OCI-LY7 (cell line): ENCODE measurements around the gene INF2. TPM values are rescaled to one million over a fixed set of nuclear protein-coding genes. Genes with fewer than 3 reads are reported as not detected.
A peak's percentile ranks its signal among the peaks of the same experiment; 100 is the strongest.
"Not testable (repeated sequence)": the region's sequence is repeated elsewhere in the genome, so short reads cannot be mapped to it uniquely, and the experiment has no call there.

Experiments used
- BruUV-seq: library from RNA; stranded (reverse); fragments of 400-500 nt; replicated peaks from 2 replicates; lab custom pipeline; 2021; lab: Mats Ljungman, UMichigan
- CTCF ChIA-PET: fragments of 300-600 bp; sonication (Branson Sonifier 250); formaldehyde crosslinking; loops from one replicate; lab custom pipeline; 2022; ENCODE audit warnings: antibody characterized with exemption; ENCODE audit not compliant: unreplicated experiment; lab: Charles Lee
- POLR2A ChIA-PET: fragments of 300-600 bp; sonication (Branson Sonifier 250); formaldehyde crosslinking; loops from one replicate; lab custom pipeline; 2022; ENCODE audit warnings: antibody characterized with exemption; lab: Charles Lee
- DNase-seq: peaks from one replicate; pipeline ENCODE4 v3.0.0-alpha.2; 2015; ENCODE audit warnings: low spot score
- H2AFZ ChIP-seq: fragments of 200-600 bp; sonication (generic), shearing (Covaris generic); 2 replicates; pipeline ENCODE4 v1.6.1; 2014; ENCODE audit warnings: mild to moderate bottlenecking, antibody characterized with exemption, low read length, moderate library complexity
- H3K27ac ChIP-seq: fragments of 200-600 bp; sonication (generic); 2 replicates; pipeline ENCODE4 v1.5.1; 2014; ENCODE audit warnings: mixed run types, low read depth, mild to moderate bottlenecking, moderate library complexity, low read length, inconsistent platforms; ENCODE audit not compliant: poor library complexity, severe bottlenecking
- H3K36me3 ChIP-seq: fragments of 200-600 bp; sonication (generic); 2 replicates; pipeline ENCODE4 v1.6.1; 2014; ENCODE audit warnings: mild to moderate bottlenecking, antibody characterized with exemption, low read length, moderate library complexity, mixed read lengths; ENCODE audit not compliant: insufficient read depth
- H3K4me1 ChIP-seq: fragments of 200-600 bp; sonication (generic); 2 replicates; pipeline ENCODE4 v1.5.1; 2014; ENCODE audit warnings: mild to moderate bottlenecking, low read length; ENCODE audit not compliant: insufficient read depth, poor library complexity, severe bottlenecking
- H3K4me2 ChIP-seq: fragments of 200-600 bp; sonication (generic); 2 replicates; pipeline ENCODE4 v1.6.1; 2014; ENCODE audit warnings: mild to moderate bottlenecking, low read length
- H3K4me3 ChIP-seq: fragments of 200-600 bp; sonication (generic); 2 replicates; pipeline ENCODE4 v1.5.1; 2014; ENCODE audit warnings: mild to moderate bottlenecking, low read depth, low read length; ENCODE audit not compliant: poor library complexity, severe bottlenecking
- H3K79me2 ChIP-seq: fragments of 200-600 bp; sonication (generic); 2 replicates; pipeline ENCODE4 v1.6.1; 2016; ENCODE audit warnings: low read depth, mild to moderate bottlenecking, low read length, moderate library complexity, mixed read lengths; ENCODE audit not compliant: insufficient read depth
- H3K9me2 ChIP-seq: fragments of 200-600 bp; sonication (generic); 2 replicates; pipeline ENCODE4 v1.6.1; 2016; ENCODE audit warnings: mild to moderate bottlenecking, low read length, mixed read lengths; ENCODE audit not compliant: insufficient read depth
- H3K9me3 ChIP-seq: fragments of 200-600 bp; sonication (generic); 2 replicates; pipeline ENCODE4 v1.6.1; 2014; ENCODE audit warnings: mild to moderate bottlenecking, mixed run types, low read length, mixed read lengths
- H4K20me1 ChIP-seq: fragments of 200-600 bp; sonication (generic); 2 replicates; pipeline ENCODE4 v1.6.1; 2014; ENCODE audit warnings: mild to moderate bottlenecking, antibody characterized with exemption, low read length, moderate library complexity, mixed read lengths; ENCODE audit not compliant: insufficient read depth
- EZH2phosphoT487 ChIP-seq: fragments of 200-600 bp; sonication (generic); IDR thresholded peaks from 2 replicates; pipeline ENCODE4 v1.6.1; 2018; ENCODE audit warnings: low read depth, borderline replicate concordance, mild to moderate bottlenecking, mixed run types, antibody characterized with exemption, low read length, moderate library complexity, mixed read lengths
- intact Hi-C: fragments of 100-400 bp; cut with micrococcal nuclease; formaldehyde crosslinking; loops from one replicate; pipeline ENCODE4 v1.10.0; 2022; ENCODE audit not compliant: unreplicated experiment
- total RNA-seq, 2 experiments: library from RNA; depleted of rRNA in 1 of 2; stranded (reverse); fragments of >200 nt in 1 of 2; shearing (Covaris generic) in 1 of 2; gene quantifications; 2 replicates each; pipeline ENCODE4 v1.2.3, GENCODE V29; 2014 to 2022
- TF ChIP-seq, protein P1 (sequence below): fragments of 200-600 bp; sonication (generic); conservative IDR thresholded peaks from 2 replicates; pipeline ENCODE4 v1.5.1; 2014; ENCODE audit warnings: mild to moderate bottlenecking, antibody characterized with exemption, low read length, moderate library complexity, mixed read lengths

Gene INF2
- total RNA-seq, 2 experiments from 2014 or later: 39.4 to 51.6 TPM

DNA sequence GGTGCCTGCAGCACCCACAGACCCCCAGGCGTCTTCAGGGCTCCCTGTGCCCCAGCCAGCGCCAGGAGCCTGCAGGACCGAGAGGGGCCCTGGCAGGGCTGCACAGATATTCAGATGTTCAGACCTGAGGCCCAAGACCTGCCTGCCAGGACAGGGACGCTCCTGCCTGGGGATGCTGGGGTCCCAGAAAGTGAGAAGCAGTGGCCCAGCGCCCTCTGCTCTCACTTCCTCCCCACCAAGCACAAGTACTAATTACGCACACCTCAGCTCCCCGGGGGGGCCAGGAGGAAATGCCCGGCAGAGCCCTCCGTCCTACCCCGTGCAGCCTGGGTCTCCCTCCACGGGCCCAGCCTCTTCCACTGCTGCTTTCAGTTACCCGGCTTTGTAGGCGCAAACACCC is 28.8 kb upstream of the INF2 start:
- H3K9me3 ChIP-seq: peaks cover 6% of the 10 kb centered on the region; the same call in 1 of the 2 replicates
- H4K20me1 ChIP-seq: no peaks in the 10 kb centered on the region
- ChIA-PET CTCF (no interaction called here), POLR2A (interaction anchor here (0.9 to 1.1 kb wide), 2 partner anchors 9 to 17 kb away, joined by 3 to 4 read pairs; no protein-coding TSS in a partner anchor)
- H3K79me2 ChIP-seq: no peaks in the 10 kb centered on the region
- no peaks in the 10 kb centered on the region for H3K36me3 ChIP-seq
- peak overlapping the region; percentile 84 for H3K4me2 ChIP-seq
- H2AFZ ChIP-seq: peak overlapping the region; percentile 11; the same call in 1 of the 2 replicates
- peak overlapping the region; percentile 60 for H3K4me3 ChIP-seq
- no peaks in the 10 kb centered on the region for H3K9me2 ChIP-seq
- peak; percentile 87 for DNase-seq
- peaks cover 91% of the 10 kb centered on the region for H3K4me1 ChIP-seq
- intact Hi-C loops: loop anchor here (1.0 to 5.0 kb wide), 2 partner anchors 21 to 517 kb away; no protein-coding TSS in a partner anchor
- H3K27ac ChIP-seq: peak overlapping the region; percentile 99
- BruUV-seq: no TSS peak
- TF ChIP-seq EZH2phosphoT487: no peak

GRCh38 chr14:104661086-104661485 is 28.3 kb upstream of the INF2 start:
- intact Hi-C loops: loop anchor here (5.0 kb wide), 1 partner anchor 516 kb away; no protein-coding TSS in a partner anchor
- no peak for DNase-seq
- Histone ChIP-seq H3K4me2 (peak overlapping the region; percentile 84), H3K27ac (peak overlapping the region; percentile 99), H3K9me2 (no peaks in the 10 kb centered on the region), H4K20me1 (no peaks in the 10 kb centered on the region), H3K9me3 (peaks cover 6% of the 10 kb centered on the region; the same call in 1 of the 2 replicates), H3K79me2 (no peaks in the 10 kb centered on the region), H3K4me3 (peak overlapping the region; percentile 60), H3K36me3 (no peaks in the 10 kb centered on the region), H3K4me1 (peaks cover 91% of the 10 kb centered on the region), H2AFZ (peak overlapping the region; percentile 11; the same call in 1 of the 2 replicates)
- no peak for TF ChIP-seq EZH2phosphoT487
- TF ChIP-seq, protein P1, sequence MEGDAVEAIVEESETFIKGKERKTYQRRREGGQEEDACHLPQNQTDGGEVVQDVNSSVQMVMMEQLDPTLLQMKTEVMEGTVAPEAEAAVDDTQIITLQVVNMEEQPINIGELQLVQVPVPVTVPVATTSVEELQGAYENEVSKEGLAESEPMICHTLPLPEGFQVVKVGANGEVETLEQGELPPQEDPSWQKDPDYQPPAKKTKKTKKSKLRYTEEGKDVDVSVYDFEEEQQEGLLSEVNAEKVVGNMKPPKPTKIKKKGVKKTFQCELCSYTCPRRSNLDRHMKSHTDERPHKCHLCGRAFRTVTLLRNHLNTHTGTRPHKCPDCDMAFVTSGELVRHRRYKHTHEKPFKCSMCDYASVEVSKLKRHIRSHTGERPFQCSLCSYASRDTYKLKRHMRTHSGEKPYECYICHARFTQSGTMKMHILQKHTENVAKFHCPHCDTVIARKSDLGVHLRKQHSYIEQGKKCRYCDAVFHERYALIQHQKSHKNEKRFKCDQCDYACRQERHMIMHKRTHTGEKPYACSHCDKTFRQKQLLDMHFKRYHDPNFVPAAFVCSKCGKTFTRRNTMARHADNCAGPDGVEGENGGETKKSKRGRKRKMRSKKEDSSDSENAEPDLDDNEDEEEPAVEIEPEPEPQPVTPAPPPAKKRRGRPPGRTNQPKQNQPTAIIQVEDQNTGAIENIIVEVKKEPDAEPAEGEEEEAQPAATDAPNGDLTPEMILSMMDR: no peak
- ChIA-PET CTCF (no interaction called here), POLR2A (interaction anchor here (1.1 kb wide), 1 partner anchor 10 kb away, joined by 4 read pairs; no protein-coding TSS in a partner anchor)
- no TSS peak for BruUV-seq

DNA sequence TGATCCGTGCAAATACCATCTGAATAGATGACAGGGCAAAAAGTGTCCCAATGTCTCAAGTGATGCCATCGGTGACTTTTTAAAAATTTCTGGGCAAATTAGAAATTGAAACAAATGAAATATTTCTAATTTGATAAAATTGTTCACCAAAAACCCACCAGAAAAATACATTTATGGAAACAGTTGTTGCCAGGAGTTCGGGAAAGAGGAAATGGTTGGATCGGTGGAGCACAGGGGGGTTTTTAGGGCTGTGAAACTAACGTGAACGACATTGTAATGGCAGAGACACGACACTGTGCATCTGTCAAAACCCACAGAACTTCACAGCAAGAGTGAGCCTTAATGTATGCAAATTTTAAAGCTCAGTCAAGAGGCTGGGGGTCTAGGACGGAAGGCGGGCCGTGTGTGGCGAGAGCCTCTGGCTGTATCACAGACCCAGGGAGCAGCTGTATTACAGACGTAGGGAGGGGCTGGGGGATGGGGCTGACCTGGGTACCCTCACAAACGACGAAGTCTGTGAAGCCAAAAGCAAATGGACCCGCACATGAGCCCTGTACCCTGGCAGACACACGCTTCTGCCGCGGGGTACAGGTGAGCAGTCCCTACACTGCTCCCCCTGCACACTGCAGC is 27.8 kb upstream of the INF2 start:
- H3K36me3 ChIP-seq, DNase-seq, BruUV-seq, H3K9me2 ChIP-seq, H3K79me2 ChIP-seq, CTCF ChIA-PET, H3K9me3 ChIP-seq, H4K20me1 ChIP-seq: not testable (repeated sequence)
- H2AFZ ChIP-seq: peak overlapping the region; percentile 11; the same call in 1 of the 2 replicates
- intact Hi-C loops: loop anchor here (5.0 kb wide), 1 partner anchor 516 kb away; no protein-coding TSS in a partner anchor
- peak overlapping the region; percentile 60 for H3K4me3 ChIP-seq
- POLR2A ChIA-PET: interaction anchor here (1.1 kb wide), 1 partner anchor 10 kb away, joined by 4 read pairs; no protein-coding TSS in a partner anchor
- peak overlapping the region; percentile 99 for H3K27ac ChIP-seq
- H3K4me1 ChIP-seq: peaks cover 88% of the 10 kb centered on the region
- peak overlapping the region; percentile 84 for H3K4me2 ChIP-seq

DNA sequence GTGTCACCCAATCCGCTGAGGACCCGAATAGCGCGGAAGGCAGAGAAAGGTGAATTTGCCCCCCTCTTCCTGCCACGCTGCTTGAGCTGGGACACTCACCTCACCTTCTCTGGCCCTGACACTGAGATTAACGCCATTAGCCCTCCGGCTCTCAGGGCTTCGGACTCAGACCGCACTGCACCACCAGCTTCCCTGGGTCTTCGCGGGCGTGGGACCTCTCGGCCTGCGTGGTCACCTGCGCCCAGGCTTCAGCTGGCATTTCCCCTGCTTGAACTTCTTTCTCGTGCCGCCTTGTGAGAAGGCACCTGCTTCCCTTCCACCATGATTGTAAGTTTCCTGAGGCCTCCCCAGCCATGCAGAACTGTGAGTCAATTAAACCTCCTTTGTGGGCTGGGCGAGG is 26.9 kb upstream of the INF2 start:
- DNase-seq, CTCF ChIA-PET, H4K20me1 ChIP-seq, H2AFZ ChIP-seq, H3K79me2 ChIP-seq, BruUV-seq, POLR2A ChIA-PET, H3K4me3 ChIP-seq, H3K9me2 ChIP-seq, H3K4me2 ChIP-seq, H3K36me3 ChIP-seq, H3K9me3 ChIP-seq, H3K27ac ChIP-seq: not testable (repeated sequence)
- intact Hi-C loops: loop anchor here (5.0 kb wide), 1 partner anchor 515 kb away; no protein-coding TSS in a partner anchor
- peaks cover 80% of the 10 kb centered on the region for H3K4me1 ChIP-seq
